Measurements from ENCODE around the gene ZDHHC11B.
"Not testable (repeated sequence)": the region's sequence is repeated elsewhere in the genome, so short reads cannot be mapped to it uniquely, and the experiment has no call there.

DNA sequence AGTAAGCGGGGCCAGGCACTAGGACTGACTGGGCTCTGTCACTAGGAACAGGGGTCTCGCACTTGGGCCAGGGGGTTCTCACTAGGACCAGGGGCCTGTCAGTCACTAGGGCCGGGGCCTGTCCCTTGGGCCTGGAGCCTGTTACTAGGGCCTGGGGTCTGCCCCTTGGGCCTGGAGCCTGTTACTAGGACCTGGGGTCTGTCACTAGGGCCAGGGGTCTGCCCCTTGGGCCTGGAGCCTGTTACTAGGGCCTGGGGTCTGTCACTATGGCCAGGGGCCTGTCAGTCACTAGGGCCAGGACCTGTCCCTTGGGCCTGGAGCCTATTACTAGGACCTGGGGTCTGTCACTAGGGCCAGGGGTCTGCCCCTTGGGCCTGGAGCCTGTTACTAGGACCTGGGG is 102.3 kb downstream of the ZDHHC11B start:
- TF ChIP-seq, protein P1, sequence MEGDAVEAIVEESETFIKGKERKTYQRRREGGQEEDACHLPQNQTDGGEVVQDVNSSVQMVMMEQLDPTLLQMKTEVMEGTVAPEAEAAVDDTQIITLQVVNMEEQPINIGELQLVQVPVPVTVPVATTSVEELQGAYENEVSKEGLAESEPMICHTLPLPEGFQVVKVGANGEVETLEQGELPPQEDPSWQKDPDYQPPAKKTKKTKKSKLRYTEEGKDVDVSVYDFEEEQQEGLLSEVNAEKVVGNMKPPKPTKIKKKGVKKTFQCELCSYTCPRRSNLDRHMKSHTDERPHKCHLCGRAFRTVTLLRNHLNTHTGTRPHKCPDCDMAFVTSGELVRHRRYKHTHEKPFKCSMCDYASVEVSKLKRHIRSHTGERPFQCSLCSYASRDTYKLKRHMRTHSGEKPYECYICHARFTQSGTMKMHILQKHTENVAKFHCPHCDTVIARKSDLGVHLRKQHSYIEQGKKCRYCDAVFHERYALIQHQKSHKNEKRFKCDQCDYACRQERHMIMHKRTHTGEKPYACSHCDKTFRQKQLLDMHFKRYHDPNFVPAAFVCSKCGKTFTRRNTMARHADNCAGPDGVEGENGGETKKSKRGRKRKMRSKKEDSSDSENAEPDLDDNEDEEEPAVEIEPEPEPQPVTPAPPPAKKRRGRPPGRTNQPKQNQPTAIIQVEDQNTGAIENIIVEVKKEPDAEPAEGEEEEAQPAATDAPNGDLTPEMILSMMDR (IDR thresholded peaks at IDR 0.05), result not testable (repeated sequence)
- not testable (repeated sequence) for TF ChIP-seq POLR2A, EP300 (IDR thresholded peaks at IDR 0.05)

Data from tibial nerve (tissue), 4 donors.